GM12878 (cell line): ENCODE results near the gene VASH2. TPM values are rescaled to one million over a fixed set of nuclear protein-coding genes. Genes with fewer than 3 reads are reported as not detected.

ENCODE experiments used
- BHLHE40 ChIP-seq, 2 experiments: fragments of 450-650 bp in 1 of 2; IDR thresholded peaks; 2 replicates each; pipeline ENCODE4 v1.6.1; 2011 to 2017; ENCODE audit warnings: low read depth in 2 of 2, borderline replicate concordance in 1 of 2, improper control_type of control experiment in 1 of 2, low read length in 1 of 2, mild to moderate bottlenecking in 1 of 2
- CHD4 ChIP-seq: fragments of 200-600 bp; sonication (generic); IDR thresholded peaks from 2 replicates; pipeline ENCODE4 v1.6.1; 2016; ENCODE audit warnings: mild to moderate bottlenecking
- DPF2 ChIP-seq: fragments of 450-650 bp; IDR thresholded peaks from 2 replicates; pipeline ENCODE4 v1.6.1; 2017; ENCODE audit warnings: mild to moderate bottlenecking
- E4F1 ChIP-seq: fragments of 450-650 bp; IDR thresholded peaks from 2 replicates; pipeline ENCODE4 v1.6.1; 2018; ENCODE audit warnings: borderline replicate concordance, mild to moderate bottlenecking; ENCODE audit not compliant: partially characterized antibody
- EED ChIP-seq: sonication (generic); IDR thresholded peaks from 2 replicates; pipeline ENCODE4 v1.6.1; 2016; ENCODE audit warnings: antibody characterized with exemption, low read depth
- EP300 ChIP-seq, 2 experiments: fragments of 150-350 bp in 1 of 2; IDR thresholded peaks; 2 replicates each; pipeline ENCODE4 v1.6.1; 2011 to 2012; ENCODE audit warnings: low read depth in 2 of 2, low read length in 2 of 2, borderline replicate concordance in 1 of 2, improper control_type of control experiment in 1 of 2, inconsistent platforms in 1 of 2; ENCODE audit not compliant: control insufficient read depth in 1 of 2
- FOXM1 ChIP-seq: IDR thresholded peaks from 2 replicates; pipeline ENCODE4 v1.6.1; 2012; ENCODE audit warnings: low read depth, mild to moderate bottlenecking, inconsistent platforms, low read length, moderate library complexity
- IKZF2 ChIP-seq, 2 experiments: fragments of 450-650 bp; IDR thresholded peaks; 2 replicates each; pipeline ENCODE4 v1.6.1; 2017; ENCODE audit warnings: mild to moderate bottlenecking in 2 of 2, moderate library complexity in 2 of 2
- LARP7 ChIP-seq: fragments of 450-650 bp; IDR thresholded peaks from 2 replicates; pipeline ENCODE4 v1.6.1; 2017; ENCODE audit warnings: mild to moderate bottlenecking
- MTA3 ChIP-seq: IDR thresholded peaks from 2 replicates; pipeline ENCODE4 v1.6.1; 2012; ENCODE audit warnings: low read length, inconsistent platforms, borderline replicate concordance
- PAX5 ChIP-seq: IDR thresholded peaks from 2 replicates; pipeline ENCODE4 v1.6.1; 2011; ENCODE audit warnings: low read depth, low read length, borderline replicate concordance
- RAD21 ChIP-seq: IDR thresholded peaks from 2 replicates; pipeline ENCODE4 v1.6.1; 2011; ENCODE audit warnings: mild to moderate bottlenecking, low read depth, low read length, moderate library complexity; ENCODE audit not compliant: insufficient read depth
- RELA ChIP-seq: fragments of 450-650 bp; IDR thresholded peaks from 2 replicates; pipeline ENCODE4 v1.8.0; 2014; ENCODE audit warnings: borderline replicate concordance; ENCODE audit not compliant: partially characterized antibody
- REST ChIP-seq: IDR thresholded peaks from 2 replicates; pipeline ENCODE4 v1.6.1; 2012; ENCODE audit warnings: mild to moderate bottlenecking, low read depth, low read length
- RUNX3 ChIP-seq: IDR thresholded peaks from 2 replicates; pipeline ENCODE4 v1.6.1; 2012; ENCODE audit warnings: low read length, inconsistent platforms
- SKIL ChIP-seq: fragments of 450-650 bp; IDR thresholded peaks from 2 replicates; pipeline ENCODE4 v1.6.1; 2017; ENCODE audit warnings: mild to moderate bottlenecking, low read depth, inconsistent platforms; ENCODE audit not compliant: poor library complexity, severe bottlenecking
- SMAD5 ChIP-seq: IDR thresholded peaks from 2 replicates; pipeline ENCODE4 v1.6.1; 2016; ENCODE audit warnings: antibody characterized with exemption, low read depth
- SP1 ChIP-seq: IDR thresholded peaks from one replicate; pipeline ENCODE4 v1.6.1; 2011; ENCODE audit warnings: low read depth, low read length
- TBL1XR1 ChIP-seq: IDR thresholded peaks from 2 replicates; pipeline ENCODE4 v1.6.1; 2012; ENCODE audit warnings: low read depth, low read length, improper control_type of control experiment
- TCF12 ChIP-seq: IDR thresholded peaks from 2 replicates; pipeline ENCODE4 v1.6.1; 2011; ENCODE audit warnings: low read depth, mild to moderate bottlenecking, low read length
- TCF3 ChIP-seq: IDR thresholded peaks from 2 replicates; pipeline ENCODE4 v1.6.1; 2012; ENCODE audit warnings: low read depth, mild to moderate bottlenecking, low read length, borderline replicate concordance; ENCODE audit not compliant: insufficient read depth
- polyA plus RNA-seq, 11 experiments: library from polyadenylated mRNA; depleted of rRNA in 4 of 11; unstranded in 6 of 11; stranded (reverse) in 5 of 11; fragments of >200 nt; fragmentation: Nextera tagmentation in 4 of 11; fragmentation: Illumina TruSeq in 1 of 11; extraction: Ambion mirVana in 4 of 11; extraction: Trizol in 1 of 11; gene quantifications; 1 replicate in 1 of 11; 2 replicates in 10 of 11; pipeline versions ENCODE4 v1.2.1 to v1.2.3, GENCODE V29; 2011 to 2016; ENCODE audit warnings: inconsistent platforms in 2 of 11, missing spikeins in 2 of 11, low read depth in 1 of 11
- total RNA-seq, 4 experiments: library from RNA; depleted of rRNA in 3 of 4; stranded (reverse); fragments of >200 nt in 3 of 4; fragmentation: Illumina TruSeq in 1 of 4; extraction: Trizol in 1 of 4; gene quantifications; 2 replicates each; pipeline versions ENCODE4 v1.2.1 to v1.2.3, GENCODE V29; 2013 to 2021

VASH2 gene
- total and polyA plus RNA-seq, 10 of the 15 experiments (the other 5 are each of a cell fraction or from before 2014, with no cell fraction given): 5.4 to 29.7 (median 21.7) TPM

GRCh38 chr1:212977781-212978645, 27.7 kb downstream of the VASH2 start (continued):
- TF ChIP-seq SMAD5 (peak; percentile 34; the same call in 1 of the 2 replicates), IKZF2 (IDR thresholded peaks at IDR 0.05) (peak; percentile 56 to 62; a peak in 3 of 4 replicates), EED (peak; percentile 83), TCF12 (peak; percentile 94), SKIL (peak; percentile 47), RAD21 (0 out of 2 replicates have a peak, but pooled peaks have one; percentile 1), TCF3 (peak; percentile 97), RELA (peak; percentile 21), SP1 (peak; percentile 87), PAX5 (0 out of 2 replicates have a peak, but pooled peaks have one; percentile 46), MTA3 (no peak), CHD4 (no peak), REST (peak; percentile 28; the same call in 1 of the 2 replicates), RUNX3 (peak; percentile 93), FOXM1 (peak; percentile 80), E4F1 (no peak), BHLHE40 (IDR thresholded peaks at IDR 0.05; ENCODE audit: borderline replicate concordance in 1 of 2, low read depth in 2 of 2, low read length in 1 of 2) (peak in 1 of 2 experiments; percentile 50; a peak in 2 of 4 replicates), DPF2 (peak; percentile 72), TBL1XR1 (peak; percentile 51; the same call in 1 of the 2 replicates), LARP7 (0 out of 2 replicates have a peak, but pooled peaks have one; percentile 17), EP300 (IDR thresholded peaks at IDR 0.05; ENCODE audit: borderline replicate concordance in 1 of 2, control insufficient read depth in 1 of 2, low read depth in 2 of 2, low read length in 2 of 2) (peak; percentile 27 to 84; a peak in 2 of 4 replicates)
